SK-MEL-5 (cell line): ENCODE results near the gene GDPGP1. TPM values are rescaled to one million over a fixed set of nuclear protein-coding genes. Genes with fewer than 3 reads are reported as not detected.
"Not testable (repeated sequence)": the region's sequence is repeated elsewhere in the genome, so short reads cannot be mapped to it uniquely, and the experiment has no call there.

Source experiments
- DNase-seq: peaks from one replicate; pipeline ENCODE4 v3.0.0-alpha.2; 2016; ENCODE audit warnings: low read depth, low spot score
- in situ Hi-C: cut with HindIII; loops from 2 replicates; pipeline ENCODE4 v1.10.0; 2016; ENCODE audit warnings: low sequenced_read_pairs, high pct_unique_total_duplicates, low pct_unique_long_range_greater_than_20kb
- polyA plus RNA-seq, 2 experiments: library from polyadenylated mRNA; depleted of rRNA; stranded (reverse); fragments of >200 nt; gene quantifications; 2 replicates each; pipeline ENCODE4 v1.2.3, GENCODE V29; 2015
- total RNA-seq: library from RNA; depleted of rRNA; stranded (reverse); fragments of >200 nt; shearing (Covaris generic); gene quantifications from 2 replicates; pipeline ENCODE4 v1.2.3, GENCODE V29; 2014; rRNA removed

GDPGP1 gene
- 5.5 and 10.9 TPM in 2 replicates for total RNA-seq
- polyA plus RNA-seq (2015; cell fraction: cytosol; rRNA removed), result 7.3 and 11.3 TPM in 2 replicates
- polyA plus RNA-seq (2015; cell fraction: nucleus; rRNA removed), result 8.3 and 9.7 TPM in 2 replicates

- peak; percentile 14 for DNase-seq
- in situ Hi-C loops, result no loop called here
Observed at GRCh38 chr15:90234096-90234988, at the start of gene GDPGP1. Gene GDPGP1, plus strand, starts transcription at chr15:90234209. Its CDS starts 6,700 bp downstream, at chr15:90240909.

GRCh38 chr15:90184786-90185704, 49.0 kb upstream of the GDPGP1 start:
- in situ Hi-C loops, result no loop called here
- peak; percentile 62 for DNase-seq

GRCh38 chr15:90187257-90187868, 46.6 kb upstream of the GDPGP1 start:
- DNase-seq, result no peak
- in situ Hi-C loops, result no loop called here

- in situ Hi-C loops, DNase-seq: not testable (repeated sequence)
Observed at GRCh38 chr15:90188065-90188464, 45.9 kb upstream of the GDPGP1 start.

GRCh38 chr15:90188914-90189748, 44.9 kb upstream of the GDPGP1 start:
- no peak for DNase-seq
- in situ Hi-C loops, result no loop called here

- in situ Hi-C loops, result no loop called here
- no peak for DNase-seq
Observed at GRCh38 chr15:90189781-90190467, 44.1 kb upstream of the GDPGP1 start.

GRCh38 chr15:90190606-90191343, 43.2 kb upstream of the GDPGP1 start:
- no peak for DNase-seq
- in situ Hi-C loops, result no loop called here

- in situ Hi-C loops, result no loop called here
Observed at GRCh38 chr15:90191344-90191687, 42.7 kb upstream of the GDPGP1 start.

GRCh38 chr15:90191794-90192509, 42.1 kb upstream of the GDPGP1 start:
- in situ Hi-C loops, result no loop called here
- no peak for DNase-seq

More at GRCh38 chr15:90191344-90191687, 42.7 kb upstream of the GDPGP1 start:
- DNase-seq, result no peak

- in situ Hi-C loops, result no loop called here
- DNase-seq, result no peak
Observed at GRCh38 chr15:90192961-90193786, 40.8 kb upstream of the GDPGP1 start.

- no peak for DNase-seq
- in situ Hi-C loops, result no loop called here
Observed at GRCh38 chr15:90194655-90195054, 39.4 kb upstream of the GDPGP1 start.

GRCh38 chr15:90200534-90201129, 33.4 kb upstream of the GDPGP1 start:
- in situ Hi-C loops, result no loop called here
- no peak for DNase-seq

GRCh38 chr15:90201130-90201943, 32.7 kb upstream of the GDPGP1 start, which contains the start of gene SEMA4B:
Gene SEMA4B, plus strand, starts transcription at chr15:90201330. Its CDS starts 249 bp downstream, at chr15:90201579.
- DNase-seq, result peak; percentile 58
- in situ Hi-C loops, result no loop called here
